Ureter (tissue), 1 donor: ENCODE measurements around the gene PRR23C. TPM values are rescaled to one million over a fixed set of nuclear protein-coding genes. Genes with fewer than 3 reads are reported as not detected.

Experiments used
- DNase-seq: peaks from one replicate; pipeline ENCODE4 v3.0.0-alpha.2; 2020; ENCODE audit warnings: low spot score
- total RNA-seq: library from RNA; stranded (reverse); gene quantifications from one replicate; pipeline ENCODE4 v1.2.4, GENCODE V29; 2023
- donor health status: DM: yes; HTN: yes; CAD: no.

Gene PRR23C
- total RNA-seq, 1 donor from 2014 or later, result not detected

- no peak for DNase-seq
Observed at GRCh38 chr3:139005356-139005993, 39.2 kb downstream of the PRR23C start.

- no peak for DNase-seq
Observed at GRCh38 chr3:138995706-138996105, 49.0 kb downstream of the PRR23C start.

Other genes with a start within 250 kb of the PRR23C start
- 41.5 TPM for gene PIK3CB, start 210.0 kb downstream of the PRR23C start, total RNA-seq
- not detected for gene FOXL2, start 97.8 kb downstream of the PRR23C start, total RNA-seq
- gene FOXL2NB, start 97.7 kb downstream of the PRR23C start, total RNA-seq, result not detected
- gene PRR23A, start 38.6 kb downstream of the PRR23C start, total RNA-seq, result not detected
- gene PRR23B, start 24.0 kb downstream of the PRR23C start, total RNA-seq, result not detected